A673 (cell line): Measurements from ENCODE around the gene LGALS16.

ENCODE experiments used
- EZH2 ChIP-seq: fragments of 200-600 bp; sonication (generic); IDR thresholded peaks from 2 replicates; pipeline ENCODE4 v1.6.1; 2017; ENCODE audit warnings: borderline replicate concordance, low read depth, mild to moderate bottlenecking, mixed read lengths, antibody characterized with exemption, low read length; ENCODE audit not compliant: poor library complexity, severe bottlenecking
- TF ChIP-seq, protein P1 (sequence below): fragments of 300-800, 200-600 bp; sonication (generic); conservative IDR thresholded peaks from 2 replicates; pipeline ENCODE4 v1.5.1; 2017; ENCODE audit warnings: low read depth, mild to moderate bottlenecking, antibody characterized with exemption, low read length, moderate library complexity, mixed read lengths

- TF ChIP-seq, protein P1, sequence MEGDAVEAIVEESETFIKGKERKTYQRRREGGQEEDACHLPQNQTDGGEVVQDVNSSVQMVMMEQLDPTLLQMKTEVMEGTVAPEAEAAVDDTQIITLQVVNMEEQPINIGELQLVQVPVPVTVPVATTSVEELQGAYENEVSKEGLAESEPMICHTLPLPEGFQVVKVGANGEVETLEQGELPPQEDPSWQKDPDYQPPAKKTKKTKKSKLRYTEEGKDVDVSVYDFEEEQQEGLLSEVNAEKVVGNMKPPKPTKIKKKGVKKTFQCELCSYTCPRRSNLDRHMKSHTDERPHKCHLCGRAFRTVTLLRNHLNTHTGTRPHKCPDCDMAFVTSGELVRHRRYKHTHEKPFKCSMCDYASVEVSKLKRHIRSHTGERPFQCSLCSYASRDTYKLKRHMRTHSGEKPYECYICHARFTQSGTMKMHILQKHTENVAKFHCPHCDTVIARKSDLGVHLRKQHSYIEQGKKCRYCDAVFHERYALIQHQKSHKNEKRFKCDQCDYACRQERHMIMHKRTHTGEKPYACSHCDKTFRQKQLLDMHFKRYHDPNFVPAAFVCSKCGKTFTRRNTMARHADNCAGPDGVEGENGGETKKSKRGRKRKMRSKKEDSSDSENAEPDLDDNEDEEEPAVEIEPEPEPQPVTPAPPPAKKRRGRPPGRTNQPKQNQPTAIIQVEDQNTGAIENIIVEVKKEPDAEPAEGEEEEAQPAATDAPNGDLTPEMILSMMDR, result no peak
- no peak for TF ChIP-seq EZH2
Measured at GRCh38 chr19:39701291-39701690, 45.6 kb downstream of the LGALS16 start.
